Neural progenitor cell (in vitro differentiated cells): ENCODE results near the gene KIRREL3. TPM values are rescaled to one million over a fixed set of nuclear protein-coding genes. Genes with fewer than 3 reads are reported as not detected.

Experiments used
- DNase-seq: peaks from one replicate; pipeline ENCODE4 v3.0.0-alpha.2; 2016; ENCODE audit warnings: low spot score
- H2AFZ ChIP-seq: fragments of 200-600 bp; sonication (generic); replicated peaks from 2 replicates; pipeline ENCODE4 v1.6.1; 2016; ENCODE audit warnings: antibody characterized with exemption
- H3F3A ChIP-seq: fragments of 200-600 bp; sonication (generic); 2 replicates; pipeline ENCODE4 v1.6.1; 2016; ENCODE audit warnings: antibody characterized with exemption, low read depth
- H3K27ac ChIP-seq: fragments of 200-600 bp; sonication (generic); 2 replicates; pipeline ENCODE4 v1.5.1; 2016; ENCODE audit warnings: mild to moderate bottlenecking
- H3K27me3 ChIP-seq: fragments of 200-600 bp; sonication (generic); 2 replicates; pipeline ENCODE4 v1.6.1; 2016; ENCODE audit warnings: mild to moderate bottlenecking, moderate library complexity
- H3K36me3 ChIP-seq: fragments of 200-600 bp; sonication (generic); 2 replicates; pipeline ENCODE4 v1.5.1; 2016
- H3K4me1 ChIP-seq: fragments of 200-600 bp; sonication (generic); 2 replicates; pipeline ENCODE4 v1.6.1; 2016; ENCODE audit warnings: mixed run types
- H3K4me2 ChIP-seq: fragments of 200-600 bp; sonication (generic); 2 replicates; pipeline ENCODE4 v1.6.1; 2016
- H3K4me3 ChIP-seq: fragments of 200-600 bp; sonication (generic); 2 replicates; pipeline ENCODE4 v1.5.1; 2016
- H3K79me2 ChIP-seq: fragments of 200-600 bp; sonication (generic); 2 replicates; pipeline ENCODE4 v1.6.1; 2016; ENCODE audit warnings: low read depth
- H3K9ac ChIP-seq: fragments of 200-600 bp; sonication (generic); 2 replicates; pipeline ENCODE4 v1.6.1; 2016
- H3K9me3 ChIP-seq: fragments of 200-600 bp; sonication (generic); 2 replicates; pipeline ENCODE4 v1.5.1; 2016; ENCODE audit warnings: low read depth
- H4K20me1 ChIP-seq: fragments of 200-600 bp; sonication (generic); 2 replicates; pipeline ENCODE4 v1.6.1; 2016; ENCODE audit warnings: low read depth
- H3K27ac Mint-ChIP-seq: 3 replicates; pipeline ENCODE4 v1.8.0; 2021; ENCODE audit warnings: mixed read lengths
- H3K27me3 Mint-ChIP-seq: 2 replicates; pipeline ENCODE4 v1.8.0; 2022; ENCODE audit warnings: low read depth, mild to moderate bottlenecking, inconsistent platforms, moderate library complexity, mixed read lengths; ENCODE audit not compliant: insufficient read depth
- H3K36me3 Mint-ChIP-seq: 3 replicates; pipeline ENCODE4 v1.8.0; 2021; ENCODE audit warnings: mixed read lengths
- H3K4me1 Mint-ChIP-seq: 3 replicates; pipeline ENCODE4 v1.8.0; 2021; ENCODE audit warnings: mixed read lengths
- H3K4me3 Mint-ChIP-seq: 3 replicates; pipeline ENCODE4 v1.8.0; 2021; ENCODE audit warnings: mild to moderate bottlenecking, moderate library complexity, mixed read lengths
- H3K9me3 Mint-ChIP-seq: 3 replicates; pipeline ENCODE4 v1.8.0; 2020; ENCODE audit warnings: mixed read lengths
- CTCF ChIP-seq: fragments of 200-600 bp; sonication (generic); IDR thresholded peaks from 2 replicates; pipeline ENCODE4 v1.5.1; 2017; ENCODE audit warnings: antibody characterized with exemption, mild to moderate bottlenecking
- EZH2 ChIP-seq: fragments of 200-600 bp; sonication (generic); IDR thresholded peaks from 2 replicates; pipeline ENCODE4 v1.6.1; 2017; ENCODE audit warnings: antibody characterized with exemption, mild to moderate bottlenecking, moderate library complexity
- EZH2phosphoT487 ChIP-seq: fragments of 200-600 bp; sonication (generic); IDR thresholded peaks from 2 replicates; pipeline ENCODE4 v1.6.1; 2017; ENCODE audit warnings: antibody characterized with exemption
- total RNA-seq: library from RNA; depleted of rRNA; stranded (reverse); fragments of >200 nt; gene quantifications from 2 replicates; pipeline ENCODE4 v1.2.3, GENCODE V29; 2015; ENCODE audit warnings: low replicate concordance

Gene KIRREL3
- total RNA-seq, 1 donor from 2014 or later = 1.1 TPM

GRCh38 chr11:126547161-126547560, 453.4 kb downstream of the KIRREL3 start:
- Histone ChIP-seq H3K27ac (no peak overlapping the region), H3K4me2 (no peak overlapping the region), H4K20me1 (peaks cover 17% of the 10 kb centered on the region), H3F3A (peaks cover 25% of the 10 kb centered on the region), H3K79me2 (no peaks in the 10 kb centered on the region), H3K36me3 (no peaks in the 10 kb centered on the region), H3K9me3 (no peaks in the 10 kb centered on the region), H3K4me3 (no peak overlapping the region), H3K9ac (no peak overlapping the region), H2AFZ (no peak overlapping the region), H3K27me3 (no peaks in the 10 kb centered on the region), H3K4me1 (peaks cover 32% of the 10 kb centered on the region)
- Mint-ChIP-seq H3K9me3 (no peaks in the 10 kb centered on the region), H3K4me1 (peaks cover 59% of the 10 kb centered on the region), H3K27me3 (peaks cover 2% of the 10 kb centered on the region), H3K4me3 (no peak overlapping the region), H3K36me3 (no peaks in the 10 kb centered on the region), H3K27ac (peak overlapping the region; percentile 77)
- DNase-seq = no peak
- TF ChIP-seq CTCF = no peak
- no peak for TF ChIP-seq EZH2phosphoT487
- TF ChIP-seq EZH2 = no peak

- Histone ChIP-seq H3K36me3 (no peaks in the 10 kb centered on the region), H3F3A (peaks cover 25% of the 10 kb centered on the region), H3K4me2 (no peak overlapping the region), H3K27ac (no peak overlapping the region), H3K9me3 (no peaks in the 10 kb centered on the region), H3K4me3 (no peak overlapping the region), H3K4me1 (peaks cover 32% of the 10 kb centered on the region), H2AFZ (no peak overlapping the region), H3K9ac (no peak overlapping the region), H4K20me1 (peaks cover 17% of the 10 kb centered on the region), H3K27me3 (no peaks in the 10 kb centered on the region), H3K79me2 (no peaks in the 10 kb centered on the region)
- Mint-ChIP-seq H3K27ac (no peak overlapping the region), H3K27me3 (peaks cover 4% of the 10 kb centered on the region), H3K4me3 (no peak overlapping the region), H3K36me3 (no peaks in the 10 kb centered on the region), H3K4me1 (peaks cover 57% of the 10 kb centered on the region), H3K9me3 (no peaks in the 10 kb centered on the region)
- TF ChIP-seq EZH2phosphoT487 (no peak), CTCF (no peak), EZH2 (no peak)
- DNase-seq = no peak
Measured at GRCh38 chr11:126546694-126547093, 453.9 kb downstream of the KIRREL3 start.

GRCh38 chr11:126546191-126546590, 454.4 kb downstream of the KIRREL3 start:
- Mint-ChIP-seq H3K27ac (no peak overlapping the region), H3K9me3 (no peaks in the 10 kb centered on the region), H3K4me1 (peaks cover 57% of the 10 kb centered on the region), H3K27me3 (peaks cover 4% of the 10 kb centered on the region), H3K4me3 (no peak overlapping the region), H3K36me3 (no peaks in the 10 kb centered on the region)
- peak; percentile 34 for DNase-seq
- Histone ChIP-seq H3K4me1 (peaks cover 32% of the 10 kb centered on the region), H4K20me1 (peaks cover 17% of the 10 kb centered on the region), H3F3A (peaks cover 25% of the 10 kb centered on the region), H3K9me3 (no peaks in the 10 kb centered on the region), H3K4me3 (no peak overlapping the region), H3K27me3 (no peaks in the 10 kb centered on the region), H3K27ac (no peak overlapping the region), H2AFZ (no peak overlapping the region), H3K4me2 (no peak overlapping the region), H3K79me2 (no peaks in the 10 kb centered on the region), H3K36me3 (no peaks in the 10 kb centered on the region), H3K9ac (no peak overlapping the region)
- TF ChIP-seq EZH2phosphoT487 (no peak), EZH2 (no peak), CTCF (no peak)
